UCSD-AML1 (cell line): ENCODE data around the gene NCAPD2.

Experiments
- DNase-seq: peaks from one replicate; lab custom pipeline; 2025; ENCODE audit not compliant: unreplicated experiment; lab: John Stamatoyannopoulos, UW

NCAPD2 gene, protein sequence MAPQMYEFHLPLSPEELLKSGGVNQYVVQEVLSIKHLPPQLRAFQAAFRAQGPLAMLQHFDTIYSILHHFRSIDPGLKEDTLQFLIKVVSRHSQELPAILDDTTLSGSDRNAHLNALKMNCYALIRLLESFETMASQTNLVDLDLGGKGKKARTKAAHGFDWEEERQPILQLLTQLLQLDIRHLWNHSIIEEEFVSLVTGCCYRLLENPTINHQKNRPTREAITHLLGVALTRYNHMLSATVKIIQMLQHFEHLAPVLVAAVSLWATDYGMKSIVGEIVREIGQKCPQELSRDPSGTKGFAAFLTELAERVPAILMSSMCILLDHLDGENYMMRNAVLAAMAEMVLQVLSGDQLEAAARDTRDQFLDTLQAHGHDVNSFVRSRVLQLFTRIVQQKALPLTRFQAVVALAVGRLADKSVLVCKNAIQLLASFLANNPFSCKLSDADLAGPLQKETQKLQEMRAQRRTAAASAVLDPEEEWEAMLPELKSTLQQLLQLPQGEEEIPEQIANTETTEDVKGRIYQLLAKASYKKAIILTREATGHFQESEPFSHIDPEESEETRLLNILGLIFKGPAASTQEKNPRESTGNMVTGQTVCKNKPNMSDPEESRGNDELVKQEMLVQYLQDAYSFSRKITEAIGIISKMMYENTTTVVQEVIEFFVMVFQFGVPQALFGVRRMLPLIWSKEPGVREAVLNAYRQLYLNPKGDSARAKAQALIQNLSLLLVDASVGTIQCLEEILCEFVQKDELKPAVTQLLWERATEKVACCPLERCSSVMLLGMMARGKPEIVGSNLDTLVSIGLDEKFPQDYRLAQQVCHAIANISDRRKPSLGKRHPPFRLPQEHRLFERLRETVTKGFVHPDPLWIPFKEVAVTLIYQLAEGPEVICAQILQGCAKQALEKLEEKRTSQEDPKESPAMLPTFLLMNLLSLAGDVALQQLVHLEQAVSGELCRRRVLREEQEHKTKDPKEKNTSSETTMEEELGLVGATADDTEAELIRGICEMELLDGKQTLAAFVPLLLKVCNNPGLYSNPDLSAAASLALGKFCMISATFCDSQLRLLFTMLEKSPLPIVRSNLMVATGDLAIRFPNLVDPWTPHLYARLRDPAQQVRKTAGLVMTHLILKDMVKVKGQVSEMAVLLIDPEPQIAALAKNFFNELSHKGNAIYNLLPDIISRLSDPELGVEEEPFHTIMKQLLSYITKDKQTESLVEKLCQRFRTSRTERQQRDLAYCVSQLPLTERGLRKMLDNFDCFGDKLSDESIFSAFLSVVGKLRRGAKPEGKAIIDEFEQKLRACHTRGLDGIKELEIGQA (N-terminal part only)

DNA sequence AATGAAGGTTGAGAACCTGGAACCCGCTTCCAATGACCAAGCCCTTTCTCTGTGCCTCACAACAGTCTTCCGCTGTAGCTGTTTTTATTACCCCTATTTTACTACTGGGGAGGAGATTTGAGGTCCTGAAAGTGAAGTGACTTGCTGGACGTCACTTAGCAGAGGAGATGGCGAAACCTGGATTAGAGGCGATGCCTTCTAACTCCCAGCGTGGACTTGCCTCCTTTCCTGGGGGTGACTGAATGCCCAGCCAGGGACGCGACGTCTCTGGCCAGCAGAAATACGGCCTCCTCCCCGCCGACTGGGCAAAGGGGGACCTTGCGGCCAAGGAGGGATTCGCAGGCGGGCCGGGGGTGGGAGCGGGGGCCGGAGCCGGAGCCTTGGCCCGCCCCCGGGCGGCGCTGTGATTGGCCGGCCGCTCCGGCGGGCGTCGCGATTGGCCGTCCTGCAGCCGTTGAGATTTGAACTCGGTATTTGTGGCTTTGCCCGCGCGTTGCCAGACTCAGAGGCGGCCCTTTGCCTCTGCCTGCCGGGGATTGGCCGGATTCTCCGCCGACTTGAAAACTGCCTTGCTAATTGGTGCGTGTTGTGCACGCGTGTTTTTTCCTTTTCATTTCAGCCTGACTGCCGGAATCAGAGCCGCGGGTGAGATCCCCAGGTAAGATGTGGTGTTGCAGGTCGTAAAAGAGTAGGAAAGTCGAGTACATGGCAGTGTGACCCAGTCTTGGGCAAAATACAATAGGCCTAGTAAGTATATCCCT is at the start of gene NCAPD2:
Gene NCAPD2 (plus strand): TSS at position 606 of the 761 bp plus-strand sequence. CDS start 997 bp downstream, outside the sequence.
- DNase-seq = peak; percentile 95

GRCh38 chr12:6444704-6445688 is 48.9 kb upstream of the NCAPD2 start, which contains the start of gene CD27:
CD27 (plus strand) TSS chr12:6444955; CDS start chr12:6445096, 141 bp downstream.
- DNase-seq = no peak

DNA sequence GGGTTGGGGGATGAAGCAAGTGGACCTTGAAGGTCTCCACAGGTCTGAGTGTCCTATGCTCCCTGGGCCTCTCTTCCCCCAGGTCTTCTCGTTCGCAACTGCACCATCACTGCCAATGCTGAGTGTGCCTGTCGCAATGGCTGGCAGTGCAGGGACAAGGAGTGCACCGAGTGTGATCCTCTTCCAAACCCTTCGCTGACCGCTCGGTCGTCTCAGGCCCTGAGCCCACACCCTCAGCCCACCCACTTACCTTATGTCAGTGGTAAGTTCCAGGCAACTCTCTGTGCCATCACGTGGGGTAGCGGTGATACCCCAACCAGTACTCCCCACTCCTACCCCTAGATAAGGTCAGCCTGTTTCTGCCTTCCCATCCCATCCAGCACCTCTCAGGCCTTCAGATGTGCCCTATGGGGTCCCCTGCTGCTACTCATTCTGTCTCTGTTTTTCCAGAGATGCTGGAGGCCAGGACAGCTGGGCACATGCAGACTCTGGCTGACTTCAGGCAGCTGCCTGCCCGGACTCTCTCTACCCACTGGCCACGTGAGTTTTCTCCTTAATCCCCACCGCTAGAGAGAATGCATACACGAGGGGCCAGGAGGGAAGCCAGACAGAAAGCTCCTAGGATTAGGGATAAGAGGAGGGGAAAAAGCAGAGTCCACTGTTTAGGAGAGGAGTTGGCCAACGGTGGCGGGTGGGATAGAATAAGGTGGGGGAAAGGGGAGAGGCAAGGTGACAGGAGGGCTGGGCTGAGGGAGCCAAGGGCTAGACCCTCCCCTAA is 43.6 kb upstream of the NCAPD2 start:
- no peak for DNase-seq

GRCh38 chr12:6450869-6451347 is 43.0 kb upstream of the NCAPD2 start:
- DNase-seq = no peak

DNA sequence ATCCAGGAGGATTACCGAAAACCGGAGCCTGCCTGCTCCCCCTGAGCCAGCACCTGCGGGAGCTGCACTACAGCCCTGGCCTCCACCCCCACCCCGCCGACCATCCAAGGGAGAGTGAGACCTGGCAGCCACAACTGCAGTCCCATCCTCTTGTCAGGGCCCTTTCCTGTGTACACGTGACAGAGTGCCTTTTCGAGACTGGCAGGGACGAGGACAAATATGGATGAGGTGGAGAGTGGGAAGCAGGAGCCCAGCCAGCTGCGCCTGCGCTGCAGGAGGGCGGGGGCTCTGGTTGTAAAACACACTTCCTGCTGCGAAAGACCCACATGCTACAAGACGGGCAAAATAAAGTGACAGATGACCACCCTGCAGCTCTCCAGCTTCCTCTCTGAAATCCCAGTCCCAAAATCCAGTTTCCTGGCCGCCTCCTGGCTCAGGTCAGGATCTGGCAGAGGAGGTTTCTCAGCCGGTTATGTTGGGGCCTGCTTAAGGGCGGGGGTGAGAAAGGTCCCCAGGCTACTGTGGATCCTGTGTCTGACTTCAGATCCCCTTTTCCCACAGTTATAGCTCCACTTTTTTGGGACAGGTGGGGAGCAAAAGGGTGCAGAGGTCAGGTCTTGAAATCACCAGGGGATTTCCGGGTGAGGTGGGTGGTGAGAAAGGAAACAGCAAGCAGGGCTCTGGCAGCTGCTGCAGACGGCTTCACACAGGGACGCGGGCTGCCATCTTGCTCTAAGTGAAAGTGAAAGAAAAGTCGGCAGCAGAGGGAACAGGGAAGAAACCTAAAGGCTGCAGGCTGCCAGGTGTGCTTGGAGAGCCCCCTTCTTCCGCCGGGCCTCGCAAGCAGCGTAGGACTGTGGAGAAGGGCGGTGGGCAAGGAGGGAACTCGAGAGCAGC is 42.3 kb upstream of the NCAPD2 start, which contains the start of gene TAPBPL:
Gene TAPBPL (plus strand): TSS at position 695 of the 897 bp plus-strand sequence. CDS start 207 bp downstream, outside the sequence.
- peak; percentile 81 for DNase-seq

DNA sequence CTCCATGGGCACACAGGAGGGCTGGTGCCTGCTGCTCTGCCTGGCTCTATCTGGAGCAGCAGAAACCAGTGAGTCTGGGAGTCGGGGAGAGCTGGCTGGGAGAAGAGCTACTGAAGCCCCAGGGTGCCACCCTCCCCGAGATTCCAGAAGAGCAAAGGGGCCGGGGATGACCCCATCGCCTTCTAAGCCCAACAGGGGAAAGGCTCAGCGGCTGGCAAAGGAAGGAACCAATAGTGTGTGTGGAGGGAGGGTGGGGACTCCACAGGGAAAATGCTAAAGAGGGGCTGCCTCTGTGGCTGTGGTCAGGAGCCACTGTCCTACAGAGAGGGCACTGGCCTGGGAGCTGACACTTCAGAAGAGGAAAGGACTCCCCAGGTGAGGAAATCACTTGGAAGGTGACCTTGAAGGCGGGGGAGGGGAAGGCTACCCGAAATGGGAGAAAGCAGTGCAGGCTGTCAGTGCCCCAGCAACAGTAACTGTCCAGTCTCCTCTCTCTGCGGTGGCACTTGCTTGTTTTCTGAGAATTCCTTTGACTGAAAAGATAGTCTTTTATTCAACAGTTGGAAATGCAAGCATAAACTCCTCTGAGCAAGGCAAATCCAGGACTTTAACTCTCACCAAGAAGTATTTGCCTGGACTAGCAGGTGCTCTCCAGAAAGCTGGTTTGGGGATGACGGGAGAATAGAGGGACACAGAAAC is 41.5 kb upstream of the NCAPD2 start:
- peak; percentile 62 for DNase-seq

- no peak for DNase-seq
These were observed 40.8 kb upstream of the NCAPD2 start for GRCh38 chr12:6452944-6453630.

- DNase-seq = no peak
These were observed 36.5 kb upstream of the NCAPD2 start for GRCh38 chr12:6457220-6457945.

- no peak for DNase-seq
These were observed 35.5 kb upstream of the NCAPD2 start for GRCh38 chr12:6458281-6459003.

DNA sequence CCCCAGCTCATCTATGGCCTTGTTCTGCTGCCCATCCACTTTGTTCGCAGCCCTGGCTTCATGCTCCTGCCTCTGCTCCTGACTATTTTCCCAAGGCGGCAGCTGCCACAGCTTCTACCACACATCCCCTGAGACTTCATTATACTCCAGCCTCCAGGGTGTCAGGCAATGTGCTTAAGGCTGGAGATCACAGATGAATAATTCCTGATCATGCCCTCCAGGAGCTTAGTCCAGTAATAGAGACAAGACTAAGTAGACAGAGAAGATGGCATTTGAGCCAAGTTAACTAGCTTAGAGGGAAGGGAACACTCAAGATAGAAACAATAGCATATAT is 34.9 kb upstream of the NCAPD2 start:
- DNase-seq = no peak

DNA sequence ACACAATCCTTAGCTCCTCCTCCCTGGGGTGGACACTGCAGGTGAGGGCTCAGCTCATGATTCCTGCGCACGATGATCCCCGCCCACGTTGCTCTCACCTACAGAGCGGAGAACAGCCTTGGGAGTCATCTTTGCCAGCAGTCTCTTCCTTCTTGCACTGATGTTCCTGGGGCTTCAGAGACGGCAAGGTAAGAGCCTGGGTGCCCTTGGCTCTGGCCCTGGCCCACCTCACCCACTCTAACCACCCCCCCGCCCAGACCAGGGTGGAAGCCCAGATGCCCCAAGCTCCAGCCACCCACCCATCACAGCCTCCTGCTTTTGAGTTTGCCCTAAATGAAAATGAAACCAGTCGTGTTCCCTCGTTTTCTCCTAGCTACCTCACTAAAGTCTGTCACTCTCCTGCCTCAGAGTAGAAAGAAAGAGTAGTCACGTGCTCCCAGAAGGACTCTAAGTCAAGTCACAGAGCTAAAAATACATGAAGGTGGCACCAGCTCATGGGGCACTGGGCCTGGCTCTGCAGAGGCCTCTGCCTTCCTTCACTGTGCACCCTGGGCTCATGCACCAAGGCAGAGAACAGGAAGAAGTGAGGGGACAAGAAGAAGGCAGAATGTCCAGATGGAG is 33.0 kb upstream of the NCAPD2 start:
- DNase-seq = no peak

DNA sequence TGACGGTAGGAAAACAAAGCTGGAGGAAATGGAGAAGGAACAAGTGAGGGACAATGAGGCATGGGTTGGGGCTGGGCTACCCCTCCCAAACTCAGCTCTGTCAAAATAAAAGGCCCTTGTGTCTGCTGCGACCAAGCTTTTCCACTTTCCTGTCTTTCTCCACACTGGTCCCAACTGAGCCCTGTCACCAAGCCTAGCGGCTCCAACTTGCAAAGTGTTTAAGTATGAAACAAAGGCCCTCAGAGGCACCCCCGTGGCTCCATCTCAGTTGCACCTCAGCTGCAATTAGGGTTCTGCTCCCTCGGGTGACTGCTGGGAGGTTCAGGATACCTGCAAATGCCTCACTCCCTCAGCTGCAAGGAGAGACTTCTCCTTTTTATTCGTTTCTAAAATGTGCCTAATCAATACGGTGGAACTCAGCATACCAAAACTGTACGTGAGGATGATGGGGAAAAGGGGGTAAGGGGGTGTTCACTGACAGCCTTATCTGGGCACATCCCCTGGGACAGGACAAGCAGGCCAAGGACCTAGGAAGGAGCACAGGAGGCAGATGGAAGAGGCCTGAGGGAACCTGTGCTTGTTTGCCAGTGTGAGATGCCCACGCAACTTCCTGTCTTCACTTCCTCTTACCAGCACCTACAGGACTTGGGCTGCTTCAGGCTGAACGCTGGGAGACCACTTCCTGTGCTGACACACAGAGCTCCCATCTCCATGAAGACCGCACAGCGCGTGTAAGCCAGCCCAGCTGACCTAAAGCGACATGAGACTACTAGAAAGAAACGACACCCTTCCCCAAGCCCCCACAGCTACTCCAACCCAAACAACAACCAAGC is 32.3 kb upstream of the NCAPD2 start:
- DNase-seq = peak; percentile 84
